GM13976 (cell line): ENCODE data around the gene TECTB.

Source experiments
- DNase-seq: peaks from one replicate; pipeline ENCODE4 v3.0.0; 2012; ENCODE audit warnings: low spot score
- in situ Hi-C: fragments of 300-500 bp; cut with MboI; formaldehyde crosslinking; loops from one replicate; pipeline ENCODE4 v1.12.0; 2022; ENCODE audit warnings: low sequenced_read_pairs, mixed read lengths, inconsistent platforms; ENCODE audit not compliant: unreplicated experiment
- TF ChIP-seq, protein P1 (sequence below): IDR thresholded peaks from 2 replicates; pipeline ENCODE4 v1.5.1; 2012; ENCODE audit warnings: borderline replicate concordance, mild to moderate bottlenecking; ENCODE audit not compliant: insufficient read depth; ENCODE audit errors: extremely low read depth, missing control alignments, control extremely low read depth

TECTB gene

DNA sequence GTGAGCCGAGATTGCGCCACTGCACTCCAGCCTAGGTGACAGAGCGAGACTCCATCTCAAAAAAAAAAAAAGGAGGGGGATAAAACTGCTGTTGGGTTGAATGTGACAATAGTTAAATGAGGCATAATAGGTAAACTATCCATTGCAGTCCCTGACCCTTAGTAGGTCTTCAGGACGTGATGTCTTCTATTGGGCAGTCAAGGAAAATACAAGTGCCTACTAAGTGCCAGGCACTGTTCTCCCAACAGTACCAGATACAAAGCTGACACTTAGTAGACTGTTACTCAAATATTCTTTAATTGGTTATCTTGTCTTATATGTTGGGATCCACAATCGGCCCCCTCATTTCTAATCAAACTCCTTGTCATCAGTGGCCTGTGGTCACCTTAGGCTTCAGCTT is 63.6 kb downstream of the TECTB start:
- TF ChIP-seq, protein P1, sequence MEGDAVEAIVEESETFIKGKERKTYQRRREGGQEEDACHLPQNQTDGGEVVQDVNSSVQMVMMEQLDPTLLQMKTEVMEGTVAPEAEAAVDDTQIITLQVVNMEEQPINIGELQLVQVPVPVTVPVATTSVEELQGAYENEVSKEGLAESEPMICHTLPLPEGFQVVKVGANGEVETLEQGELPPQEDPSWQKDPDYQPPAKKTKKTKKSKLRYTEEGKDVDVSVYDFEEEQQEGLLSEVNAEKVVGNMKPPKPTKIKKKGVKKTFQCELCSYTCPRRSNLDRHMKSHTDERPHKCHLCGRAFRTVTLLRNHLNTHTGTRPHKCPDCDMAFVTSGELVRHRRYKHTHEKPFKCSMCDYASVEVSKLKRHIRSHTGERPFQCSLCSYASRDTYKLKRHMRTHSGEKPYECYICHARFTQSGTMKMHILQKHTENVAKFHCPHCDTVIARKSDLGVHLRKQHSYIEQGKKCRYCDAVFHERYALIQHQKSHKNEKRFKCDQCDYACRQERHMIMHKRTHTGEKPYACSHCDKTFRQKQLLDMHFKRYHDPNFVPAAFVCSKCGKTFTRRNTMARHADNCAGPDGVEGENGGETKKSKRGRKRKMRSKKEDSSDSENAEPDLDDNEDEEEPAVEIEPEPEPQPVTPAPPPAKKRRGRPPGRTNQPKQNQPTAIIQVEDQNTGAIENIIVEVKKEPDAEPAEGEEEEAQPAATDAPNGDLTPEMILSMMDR = no peak
- in situ Hi-C loops = no loop called here
- no peak for DNase-seq

DNA sequence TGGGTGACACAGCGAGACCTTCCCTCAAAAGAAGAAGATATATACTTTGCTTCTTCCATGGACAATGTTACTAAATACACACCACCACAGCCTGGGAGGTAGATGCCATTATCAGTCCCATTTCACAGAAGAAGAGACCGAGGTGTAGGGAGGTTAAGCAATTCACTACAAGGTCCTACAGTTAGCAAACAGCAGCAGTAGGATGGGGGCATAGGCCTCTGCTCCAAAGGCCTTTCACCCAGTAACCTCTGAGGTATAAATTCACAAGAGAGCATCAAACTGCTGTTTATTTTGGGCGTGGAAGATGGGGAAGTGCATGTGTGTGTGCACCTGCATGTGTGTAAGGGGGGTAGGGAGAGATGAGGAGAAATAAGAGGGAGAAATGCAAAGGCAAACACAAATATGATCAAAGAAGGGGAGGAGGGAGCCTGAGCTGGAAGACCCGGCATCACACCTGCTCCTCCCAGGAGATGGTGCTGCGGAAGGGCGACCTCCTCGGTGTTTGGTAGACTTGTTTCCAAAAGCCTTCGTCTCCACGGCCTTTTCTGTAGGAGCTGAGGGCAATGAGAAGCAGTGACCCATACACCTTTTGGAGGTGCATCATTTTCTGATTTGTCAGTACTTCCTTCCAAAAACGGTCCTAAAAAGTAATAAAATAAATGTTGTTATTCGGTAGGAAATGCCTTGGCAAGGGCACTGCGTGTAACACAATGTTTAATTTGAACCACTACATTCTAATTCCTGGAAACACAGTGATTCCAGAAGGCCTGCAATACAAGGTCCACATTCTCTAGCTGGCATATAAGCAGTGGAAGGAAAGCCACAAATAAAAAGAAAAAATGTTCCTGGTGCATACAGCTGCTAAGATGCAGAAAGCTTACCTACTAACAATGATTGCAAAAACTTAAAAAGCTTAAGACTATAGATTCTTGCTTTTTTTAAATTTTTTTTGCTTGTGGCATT is 64.8 kb downstream of the TECTB start:
- TF ChIP-seq, protein P1 = no peak
- DNase-seq = no peak
- in situ Hi-C loops = no loop called here

DNA sequence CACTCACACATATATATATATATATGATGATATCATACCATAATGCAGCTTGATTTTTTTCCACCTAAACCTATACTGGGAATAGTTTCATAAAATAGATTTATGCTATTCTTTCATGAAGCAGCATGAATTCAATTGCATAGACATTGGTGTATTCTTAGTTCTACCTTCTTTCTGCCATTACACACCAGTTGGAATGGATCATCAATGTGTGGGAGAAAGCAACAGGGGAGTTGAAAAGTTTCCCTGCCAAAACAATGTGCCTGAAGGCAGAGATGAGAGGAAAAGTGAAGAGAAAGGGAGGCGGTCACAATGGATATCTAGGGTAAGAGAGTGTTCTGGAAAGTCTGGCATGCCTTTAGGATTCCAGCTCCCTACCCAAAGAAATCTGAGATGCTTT is 65.6 kb downstream of the TECTB start:
- in situ Hi-C loops = no loop called here
- TF ChIP-seq, protein P1 = no peak
- no peak for DNase-seq

DNA sequence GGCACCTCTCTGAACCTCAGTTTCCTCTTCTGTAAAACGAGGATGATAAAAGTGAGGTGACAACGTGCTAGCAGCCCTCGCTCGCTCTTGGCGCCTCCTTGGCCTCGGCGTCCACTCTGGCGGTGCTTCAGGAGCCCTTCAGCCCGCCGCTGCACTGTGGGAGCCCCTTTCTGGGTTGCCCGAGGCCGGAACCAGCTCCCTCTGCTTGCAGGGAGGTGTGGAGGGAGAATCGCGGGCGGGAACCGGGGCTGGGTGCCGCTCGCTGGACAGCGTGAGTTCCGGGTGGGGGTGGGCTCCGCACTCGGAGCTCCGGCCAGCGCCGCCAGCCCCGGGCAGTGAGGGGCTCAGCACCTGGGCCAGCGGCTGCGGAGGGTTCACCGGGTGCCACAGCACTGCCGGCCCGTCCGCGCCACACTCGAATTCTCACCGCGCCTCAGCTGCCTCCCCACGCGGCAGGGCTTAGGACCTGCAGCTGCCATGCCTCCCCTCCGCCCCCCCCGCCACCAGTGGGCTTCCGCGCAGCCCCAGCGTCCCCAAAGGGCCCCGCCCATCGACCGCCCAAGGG is 66.4 kb downstream of the TECTB start:
- in situ Hi-C loops = no loop called here
- TF ChIP-seq, protein P1 = no peak
- DNase-seq = no peak

DNA sequence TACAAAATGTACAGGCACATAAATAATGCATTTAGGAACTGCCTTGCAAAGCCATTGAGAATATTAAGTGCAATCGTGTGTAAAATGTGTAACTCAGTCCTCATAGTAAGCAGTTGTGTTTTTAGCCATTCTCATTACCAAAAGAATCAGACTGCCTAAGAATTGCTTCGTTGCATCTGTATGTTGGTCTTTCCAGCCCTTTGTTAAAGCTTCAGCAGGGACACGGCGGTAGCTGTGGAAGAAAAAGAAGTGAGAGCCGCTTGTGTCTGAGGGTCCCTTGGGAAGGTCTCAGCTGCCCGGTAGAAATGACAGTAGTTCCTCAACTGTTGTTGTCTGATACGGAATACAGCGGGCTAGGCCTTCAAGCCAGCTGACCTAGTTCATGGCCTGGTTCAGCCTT is 67.9 kb downstream of the TECTB start:
- TF ChIP-seq, protein P1 = no peak
- in situ Hi-C loops = no loop called here
- no peak for DNase-seq

DNA sequence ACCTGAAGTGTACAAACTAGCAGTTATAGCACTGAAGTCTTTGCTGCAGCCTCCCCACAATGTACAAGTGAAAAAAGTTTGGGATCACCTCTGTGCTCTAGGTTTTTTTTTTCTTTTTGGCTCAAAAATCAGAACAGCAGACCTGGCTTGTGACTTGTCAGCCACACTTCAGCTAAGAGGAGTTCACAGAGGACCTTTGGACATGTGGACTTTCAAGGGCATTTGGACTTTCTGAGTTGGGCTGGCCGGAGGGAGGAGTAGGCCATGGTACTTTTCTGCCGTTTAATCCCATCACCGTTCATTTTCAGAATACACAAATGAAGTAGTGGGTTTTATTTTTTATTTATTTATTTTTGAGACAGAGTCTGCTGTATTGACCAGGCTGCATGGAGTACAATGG is 68.8 kb downstream of the TECTB start:
- DNase-seq = no peak
- in situ Hi-C loops = no loop called here
- TF ChIP-seq, protein P1 = no peak
